Measurements from ENCODE around the gene CELF1. TPM values are rescaled to one million over a fixed set of nuclear protein-coding genes. Genes with fewer than 3 reads are reported as not detected.

The CELF1 gene
- total RNA-seq, 1 donor from 2014 or later, result 76.3 TPM

- no peak for DNase-seq (ENCODE audit: low read depth)
- Histone ChIP-seq H3K36me3 (ENCODE audit: control insufficient read depth, insufficient read depth, low read length) (peaks cover 2% of the 10 kb centered on the region), H3K4me3 (ENCODE audit: low read depth, low read length) (no peak overlapping the region), H3K27me3 (ENCODE audit: control insufficient read depth, insufficient read depth, low read length) (no peaks in the 10 kb centered on the region)
- TF ChIP-seq, protein P1, sequence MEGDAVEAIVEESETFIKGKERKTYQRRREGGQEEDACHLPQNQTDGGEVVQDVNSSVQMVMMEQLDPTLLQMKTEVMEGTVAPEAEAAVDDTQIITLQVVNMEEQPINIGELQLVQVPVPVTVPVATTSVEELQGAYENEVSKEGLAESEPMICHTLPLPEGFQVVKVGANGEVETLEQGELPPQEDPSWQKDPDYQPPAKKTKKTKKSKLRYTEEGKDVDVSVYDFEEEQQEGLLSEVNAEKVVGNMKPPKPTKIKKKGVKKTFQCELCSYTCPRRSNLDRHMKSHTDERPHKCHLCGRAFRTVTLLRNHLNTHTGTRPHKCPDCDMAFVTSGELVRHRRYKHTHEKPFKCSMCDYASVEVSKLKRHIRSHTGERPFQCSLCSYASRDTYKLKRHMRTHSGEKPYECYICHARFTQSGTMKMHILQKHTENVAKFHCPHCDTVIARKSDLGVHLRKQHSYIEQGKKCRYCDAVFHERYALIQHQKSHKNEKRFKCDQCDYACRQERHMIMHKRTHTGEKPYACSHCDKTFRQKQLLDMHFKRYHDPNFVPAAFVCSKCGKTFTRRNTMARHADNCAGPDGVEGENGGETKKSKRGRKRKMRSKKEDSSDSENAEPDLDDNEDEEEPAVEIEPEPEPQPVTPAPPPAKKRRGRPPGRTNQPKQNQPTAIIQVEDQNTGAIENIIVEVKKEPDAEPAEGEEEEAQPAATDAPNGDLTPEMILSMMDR (IDR thresholded peaks at IDR 0.05; ENCODE audit: insufficient read depth, low read length, poor library complexity, severe bottlenecking), result no peak
These were observed 54.3 kb downstream of the CELF1 start for GRCh38 chr11:47498584-47499152.

- no peaks in the 10 kb centered on the region for H3K27me3 ChIP-seq (ENCODE audit: control insufficient read depth, insufficient read depth, low read length)
- H3K4me3 ChIP-seq (ENCODE audit: low read depth, low read length), result no peak overlapping the region
- no peak for DNase-seq (ENCODE audit: low read depth)
- TF ChIP-seq, protein P1 (IDR thresholded peaks at IDR 0.05; ENCODE audit: insufficient read depth, low read length, poor library complexity, severe bottlenecking), result no peak
- H3K36me3 ChIP-seq (ENCODE audit: control insufficient read depth, insufficient read depth, low read length), result peaks cover 2% of the 10 kb centered on the region
These were observed 54.8 kb downstream of the CELF1 start for GRCh38 chr11:47498149-47498548.

DNA sequence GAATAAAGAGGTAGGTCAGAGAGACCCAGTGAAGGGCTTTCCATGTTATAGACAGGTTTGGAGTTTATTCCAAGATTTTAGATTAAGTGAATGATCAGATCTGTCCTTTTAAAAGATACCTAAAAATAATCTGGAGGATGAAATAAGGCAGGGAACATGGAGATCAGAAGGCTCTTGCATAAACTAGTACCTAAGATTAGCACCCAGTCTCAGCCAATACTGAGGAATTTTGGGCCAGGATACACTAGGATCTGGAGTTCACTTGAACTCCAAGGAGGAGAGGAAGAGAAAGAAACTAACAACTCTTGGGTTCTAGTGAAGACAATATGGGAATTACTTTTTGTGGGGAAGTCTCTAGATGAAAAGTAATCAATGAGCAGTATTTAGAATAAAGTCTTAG, 56.1 kb downstream of the CELF1 start:
- Histone ChIP-seq H3K27me3 (ENCODE audit: control insufficient read depth, insufficient read depth, low read length) (no peaks in the 10 kb centered on the region), H3K4me3 (ENCODE audit: low read depth, low read length) (no peak overlapping the region), H3K36me3 (ENCODE audit: control insufficient read depth, insufficient read depth, low read length) (peaks cover 2% of the 10 kb centered on the region)
- TF ChIP-seq, protein P1 (IDR thresholded peaks at IDR 0.05; ENCODE audit: insufficient read depth, low read length, poor library complexity, severe bottlenecking), result no peak
- DNase-seq (ENCODE audit: low read depth), result no peak

GRCh38 chr11:47495856-47496217, 57.1 kb downstream of the CELF1 start:
- peaks cover 2% of the 10 kb centered on the region for H3K36me3 ChIP-seq (ENCODE audit: control insufficient read depth, insufficient read depth, low read length)

GRCh38 chr11:47495011-47495855, 57.7 kb downstream of the CELF1 start:
- no peak for DNase-seq (ENCODE audit: low read depth)
- TF ChIP-seq, protein P1 (IDR thresholded peaks at IDR 0.05; ENCODE audit: insufficient read depth, low read length, poor library complexity, severe bottlenecking), result no peak
- Histone ChIP-seq H3K27me3 (ENCODE audit: control insufficient read depth, insufficient read depth, low read length) (no peaks in the 10 kb centered on the region), H3K4me3 (ENCODE audit: low read depth, low read length) (no peak overlapping the region), H3K36me3 (ENCODE audit: control insufficient read depth, insufficient read depth, low read length) (peaks cover 2% of the 10 kb centered on the region)

More at GRCh38 chr11:47495856-47496217, 57.1 kb downstream of the CELF1 start:
- no peak for DNase-seq (ENCODE audit: low read depth)
- H3K4me3 ChIP-seq (ENCODE audit: low read depth, low read length), result no peak overlapping the region
- H3K27me3 ChIP-seq (ENCODE audit: control insufficient read depth, insufficient read depth, low read length), result no peaks in the 10 kb centered on the region
- TF ChIP-seq, protein P1 (IDR thresholded peaks at IDR 0.05; ENCODE audit: insufficient read depth, low read length, poor library complexity, severe bottlenecking), result no peak

Measured in kidney epithelial cell (primary cell).